HG03432 (cell line): ENCODE data around the gene OBP2A.

Experiments
- ATAC-seq: cut with Tn5 transposase; IDR thresholded peaks from one replicate; pipeline ENCODE4 v1.9.1; 2021; ENCODE audit warnings: mild to moderate bottlenecking, moderate library complexity; ENCODE audit not compliant: unreplicated experiment

OBP2A gene

DNA sequence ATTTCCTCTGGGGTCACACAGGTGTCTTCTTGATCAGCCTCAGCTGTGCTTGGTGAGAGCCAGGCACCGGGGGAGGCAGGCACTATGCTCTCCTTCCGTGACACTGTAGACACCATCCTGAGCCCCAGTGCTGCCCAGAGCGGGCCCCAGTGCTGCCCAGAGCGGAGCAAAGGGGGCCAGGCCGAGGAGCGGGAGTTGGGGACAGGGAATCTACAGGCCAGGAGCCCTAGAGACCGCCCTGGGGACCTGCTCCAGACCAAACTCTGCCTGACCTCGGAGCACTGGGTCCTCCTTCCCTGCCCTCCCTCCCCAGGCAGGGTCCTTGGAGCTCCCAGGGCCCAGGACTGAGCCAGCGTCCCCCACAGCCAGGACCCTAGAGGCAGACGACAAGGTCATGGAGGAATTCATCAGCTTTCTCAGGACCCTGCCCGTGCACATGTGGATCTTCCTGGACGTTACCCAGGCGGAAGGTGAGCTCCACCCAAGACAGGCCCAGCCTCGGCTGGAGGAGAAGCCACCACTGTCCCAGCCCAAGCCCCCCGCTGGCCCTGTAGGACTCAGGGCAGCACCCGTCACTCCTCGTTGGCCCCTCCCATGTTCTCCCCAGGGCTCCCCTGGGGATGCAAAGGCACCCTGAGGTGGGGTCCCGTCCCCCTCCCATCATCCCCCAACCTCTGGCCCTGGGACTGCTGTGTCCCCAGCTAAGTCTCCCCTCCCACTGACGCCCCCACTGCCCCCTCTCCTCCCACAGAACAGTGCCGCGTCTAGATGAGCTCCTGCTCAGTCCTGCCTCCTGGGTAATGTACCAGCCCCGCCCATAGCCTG, 45.8 kb downstream of the OBP2A start:
- no peak for ATAC-seq

DNA sequence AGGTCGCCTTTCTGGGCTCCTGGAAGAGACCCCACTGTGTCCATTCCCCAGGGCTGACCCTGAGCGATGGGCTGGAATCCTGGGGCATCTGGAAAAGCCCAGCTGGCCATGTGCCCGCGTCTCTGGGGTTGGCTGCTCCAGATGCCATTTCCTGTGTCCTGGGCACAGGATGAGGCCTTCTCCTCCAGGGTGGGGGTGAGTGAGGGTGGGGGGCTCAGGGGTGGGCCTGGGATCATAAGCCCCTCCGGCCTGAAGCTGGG, 46.3 kb downstream of the OBP2A start:
- ATAC-seq: no peak

GRCh38 chr9:135592625-135593024, 46.7 kb downstream of the OBP2A start:
- no peak for ATAC-seq

- no peak for ATAC-seq
These were observed 50.3 kb downstream of the OBP2A start for GRCh38 chr9:135596211-135596610.
